NCI-H2227 (cell line): ENCODE data around the gene PPRC1.
"Not testable (repeated sequence)": the region's sequence is repeated elsewhere in the genome, so short reads cannot be mapped to it uniquely, and the experiment has no call there.

Experiments used
- DNase-seq: peaks from one replicate; lab custom pipeline; 2025; ENCODE audit not compliant: unreplicated experiment; lab: John Stamatoyannopoulos, UW

The PPRC1 gene

GRCh38 chr10:102188941-102189898 lies 56.4 kb downstream of the PPRC1 start:
- not testable (repeated sequence) for DNase-seq

GRCh38 chr10:102191956-102192355 lies 59.1 kb downstream of the PPRC1 start:
- no peak for DNase-seq

DNA sequence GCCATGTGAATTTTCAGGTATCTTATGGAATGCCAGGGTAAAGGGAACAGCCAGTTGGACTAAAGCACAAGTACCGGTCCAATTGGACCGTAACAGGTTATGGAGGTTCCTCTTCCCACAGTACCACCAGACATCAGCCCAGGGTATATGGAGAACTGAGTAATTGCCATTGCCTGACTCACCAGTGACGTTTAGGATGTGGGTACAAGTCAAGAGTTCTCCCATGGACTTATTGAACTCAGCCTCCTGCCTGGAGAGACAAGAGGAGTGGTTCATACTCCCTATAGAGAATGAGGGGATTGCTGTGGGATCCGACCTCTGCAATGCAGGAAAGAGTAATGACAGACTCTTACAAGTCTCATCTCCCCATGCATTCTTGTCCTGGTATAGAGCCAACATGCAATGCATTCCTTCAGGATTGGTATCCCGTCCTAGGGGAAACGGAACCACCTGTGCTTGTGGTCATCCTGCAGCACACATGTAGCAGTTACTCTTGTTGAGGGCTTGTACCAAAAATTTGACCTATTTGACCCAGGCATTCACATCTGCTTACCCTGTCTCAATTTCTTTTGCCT lies 62.5 kb downstream of the PPRC1 start:
- DNase-seq: no peak

- no peak for DNase-seq
These were observed 64.1 kb downstream of the PPRC1 start for GRCh38 chr10:102196893-102197292.

DNA sequence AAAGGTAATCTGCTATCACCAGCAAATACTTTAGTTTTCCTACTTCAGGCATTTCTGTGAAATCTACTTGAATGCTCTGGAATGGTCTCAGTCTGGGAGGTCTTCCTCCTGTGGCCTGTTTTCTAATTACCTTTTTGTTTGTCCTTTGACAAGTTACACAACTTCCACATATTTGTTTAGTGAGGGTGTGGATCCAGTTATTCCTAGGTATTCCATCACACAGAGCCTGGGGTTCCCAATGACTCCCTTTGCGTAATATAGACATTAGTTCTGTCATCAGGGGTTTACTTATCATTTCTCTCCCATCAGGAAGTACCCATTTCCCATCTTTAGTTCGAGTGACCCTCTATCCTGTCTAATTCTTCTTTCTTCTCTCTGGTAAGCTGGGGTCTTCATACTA lies 65.2 kb downstream of the PPRC1 start:
- no peak for DNase-seq
